HG02678 (cell line): Measurements from ENCODE around the gene CNOT2.

Source experiments
- ATAC-seq: cut with Tn5 transposase; IDR thresholded peaks from one replicate; pipeline ENCODE4 v1.9.1; 2021; ENCODE audit warnings: mild to moderate bottlenecking, moderate library complexity; ENCODE audit not compliant: unreplicated experiment

Gene CNOT2

DNA sequence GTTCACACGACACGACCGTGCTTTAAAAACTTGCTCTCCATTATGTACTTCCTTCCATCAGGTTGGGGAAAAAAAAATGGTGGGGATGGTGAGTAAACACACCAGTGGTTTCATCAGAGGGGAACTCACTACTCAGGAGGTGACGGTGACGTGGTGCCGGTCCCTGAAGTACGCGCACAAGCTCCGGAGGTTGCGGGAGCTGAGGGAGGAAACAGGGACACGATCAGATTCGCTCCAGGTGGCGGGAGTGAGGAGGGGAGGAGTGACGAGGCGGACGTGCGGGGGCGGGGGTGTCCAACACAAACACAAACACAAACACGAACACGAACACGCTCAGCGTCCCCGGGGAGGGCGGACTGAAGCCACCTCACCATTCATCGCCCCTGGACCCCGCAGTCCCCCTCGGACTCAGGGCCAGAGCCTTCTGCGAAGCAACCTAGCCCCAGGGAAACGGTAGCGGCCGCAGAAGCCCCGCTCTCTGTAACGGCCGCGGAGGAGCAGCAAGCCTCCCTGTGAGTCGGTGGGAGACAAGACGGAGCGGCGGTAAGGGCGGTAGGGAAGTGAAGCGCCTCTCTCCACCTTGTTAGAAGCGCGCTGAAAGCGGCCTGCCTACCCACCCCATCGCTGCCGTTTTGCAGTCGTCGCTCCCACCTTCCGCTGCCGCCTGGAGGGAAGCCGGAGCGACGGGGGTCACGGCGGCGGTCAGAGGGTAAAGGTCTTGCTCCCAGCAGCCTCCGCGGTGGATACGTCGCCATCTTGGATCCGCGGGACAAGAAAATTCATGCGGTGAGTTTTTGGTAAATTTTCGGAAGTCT is at the start of gene CNOT2:
TSS of gene CNOT2 (plus strand) at position 739 of the 815 bp plus-strand sequence. CDS start 34,794 bp downstream, outside the sequence.
- peak; percentile 76 for ATAC-seq

DNA sequence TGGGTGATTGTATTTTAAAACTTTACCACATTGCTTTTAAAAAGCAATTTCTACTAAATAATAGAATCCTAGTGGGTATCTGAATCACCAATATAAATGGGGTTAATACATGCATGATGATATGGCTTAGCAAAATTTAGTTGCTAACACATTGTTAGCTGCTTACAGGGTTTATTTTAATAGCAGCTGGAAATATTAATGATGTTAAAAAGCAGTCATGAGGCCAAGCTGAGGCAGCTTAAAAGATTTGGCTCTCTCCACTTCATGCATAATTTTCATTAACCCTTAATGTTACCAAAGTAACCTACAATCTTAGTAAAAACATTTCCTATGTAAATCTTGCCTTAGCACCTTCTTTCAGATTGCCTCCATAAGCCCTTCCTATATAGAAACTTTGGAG is 49.2 kb upstream of the CNOT2 start:
- no peak for ATAC-seq

GRCh38 chr12:70196811-70197281 is 46.4 kb upstream of the CNOT2 start:
- no peak for ATAC-seq

DNA sequence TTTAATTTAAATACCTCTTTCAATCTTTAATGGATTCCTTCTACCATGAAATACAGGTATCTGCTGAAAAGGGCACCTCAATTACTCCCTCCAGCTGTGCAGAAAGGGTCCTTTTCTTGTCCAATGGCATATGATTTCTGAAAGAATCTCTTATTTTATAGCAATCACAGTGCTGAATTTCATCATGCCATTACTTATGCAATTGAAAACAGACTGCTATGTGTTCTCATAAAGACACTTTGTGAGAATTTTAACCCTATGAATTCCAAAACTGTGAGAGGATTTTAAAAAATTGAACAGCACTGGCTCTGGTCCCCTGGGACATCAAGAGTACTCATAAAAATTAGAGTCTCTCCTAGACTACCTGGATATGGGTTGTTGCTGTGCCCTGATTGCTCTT is 45.9 kb upstream of the CNOT2 start:
- ATAC-seq = no peak

GRCh38 chr12:70213707-70214106 is 29.5 kb upstream of the CNOT2 start:
- no peak for ATAC-seq

- no peak for ATAC-seq
These were observed 28.1 kb upstream of the CNOT2 start for GRCh38 chr12:70214972-70215617.

DNA sequence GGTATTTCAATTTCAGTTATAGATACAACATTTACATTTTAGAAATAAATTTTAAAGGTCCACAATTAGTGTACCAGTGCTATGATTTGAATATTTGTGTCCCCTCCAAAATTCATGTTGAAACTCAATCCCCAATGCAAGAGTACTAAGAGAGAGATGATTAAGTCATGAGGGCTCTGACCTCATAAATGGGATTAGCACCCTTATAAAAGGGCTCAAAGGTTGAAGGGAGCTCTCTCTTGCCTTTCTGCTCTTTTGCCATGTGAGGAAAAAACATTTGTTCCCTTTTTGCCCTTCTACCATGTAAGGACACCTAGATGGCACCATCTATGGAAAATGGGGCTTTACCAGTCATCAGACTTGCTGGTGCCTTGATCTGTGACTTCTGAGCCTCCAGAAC is 25.8 kb upstream of the CNOT2 start:
- ATAC-seq = no peak

- no peak for ATAC-seq
These were observed 21.6 kb upstream of the CNOT2 start for GRCh38 chr12:70221626-70222025.

GRCh38 chr12:70227911-70228310 is 15.3 kb upstream of the CNOT2 start:
- ATAC-seq = no peak

GRCh38 chr12:70230934-70231606 is 12.2 kb upstream of the CNOT2 start:
- ATAC-seq = no peak

DNA sequence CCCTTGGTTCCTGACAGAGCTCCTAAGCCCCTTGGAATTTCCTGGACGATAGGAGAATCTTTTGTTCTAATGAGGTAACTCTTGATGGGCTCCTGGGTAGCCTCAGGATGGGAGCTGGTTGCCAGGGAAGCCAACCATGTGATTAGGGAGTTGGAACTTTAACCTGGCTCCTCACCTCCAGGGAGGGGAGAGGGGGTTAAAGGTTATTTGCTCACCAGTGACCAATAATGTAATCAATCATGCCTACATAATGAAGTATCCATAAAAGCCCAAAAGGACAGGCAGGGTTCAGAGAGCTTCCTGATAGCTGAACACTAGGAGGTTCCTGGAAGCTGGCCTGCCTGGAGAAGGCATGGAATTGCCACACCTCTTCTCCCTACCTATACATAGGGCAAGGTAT is 6.2 kb upstream of the CNOT2 start:
- no peak for ATAC-seq

- ATAC-seq = no peak
These were observed 2.6 kb upstream of the CNOT2 start for GRCh38 chr12:70240673-70241072.

GRCh38 chr12:70241845-70242244 is 1.4 kb upstream of the CNOT2 start:
- ATAC-seq = no peak

GRCh38 chr12:70243510-70244371 is 508 bp downstream of the CNOT2 start:
- ATAC-seq = peak; percentile 44

DNA sequence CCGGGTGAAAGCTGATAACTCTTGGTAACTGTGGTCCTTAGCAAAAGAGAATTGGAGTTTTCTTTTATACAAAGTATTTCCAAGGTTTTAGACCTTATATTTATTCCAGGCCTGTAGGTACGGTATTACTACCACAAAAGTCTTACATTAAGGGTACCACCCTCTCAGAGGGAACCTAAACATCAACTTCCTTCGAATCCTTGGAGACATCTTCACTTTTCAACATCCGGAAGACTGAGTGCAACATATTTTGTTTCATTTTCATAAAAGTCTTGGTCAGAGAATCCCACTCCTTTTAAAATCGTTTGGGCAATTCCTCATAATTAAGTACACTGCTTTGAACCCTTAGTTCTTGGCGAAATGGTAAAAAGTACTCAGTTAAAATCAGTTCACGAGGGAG is 1.2 kb downstream of the CNOT2 start:
- ATAC-seq = no peak

GRCh38 chr12:70245458-70245857 is 2.2 kb downstream of the CNOT2 start:
- no peak for ATAC-seq

- ATAC-seq = no peak
These were observed 3.3 kb downstream of the CNOT2 start for GRCh38 chr12:70246580-70246979.

DNA sequence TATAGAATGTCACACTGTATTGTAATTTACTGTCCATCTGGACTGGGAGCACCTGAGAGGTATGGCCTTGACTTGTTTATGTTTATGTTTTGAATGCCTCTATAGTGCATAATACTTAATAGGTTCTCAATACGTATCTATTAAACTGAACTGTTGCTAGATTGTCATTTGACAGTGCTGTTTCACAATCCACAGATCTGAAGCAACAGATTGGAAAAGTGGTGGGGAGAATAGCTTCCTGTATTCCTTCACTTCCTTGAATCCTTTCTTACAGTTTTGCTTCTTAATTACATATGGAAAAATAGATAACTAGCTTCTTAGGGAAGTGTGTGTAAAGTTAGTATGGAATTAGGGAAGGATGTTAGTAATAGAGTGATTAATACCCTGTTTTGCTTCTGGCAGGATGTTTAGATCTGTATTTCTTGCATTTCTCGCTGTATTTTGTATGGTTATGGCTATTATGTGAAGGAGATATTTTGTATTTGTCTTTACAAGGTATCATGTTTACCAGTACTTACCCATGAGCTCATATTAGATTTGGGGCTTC is 4.5 kb downstream of the CNOT2 start:
- ATAC-seq = no peak

- ATAC-seq = no peak
These were observed 5.6 kb downstream of the CNOT2 start for GRCh38 chr12:70248876-70249275.

DNA sequence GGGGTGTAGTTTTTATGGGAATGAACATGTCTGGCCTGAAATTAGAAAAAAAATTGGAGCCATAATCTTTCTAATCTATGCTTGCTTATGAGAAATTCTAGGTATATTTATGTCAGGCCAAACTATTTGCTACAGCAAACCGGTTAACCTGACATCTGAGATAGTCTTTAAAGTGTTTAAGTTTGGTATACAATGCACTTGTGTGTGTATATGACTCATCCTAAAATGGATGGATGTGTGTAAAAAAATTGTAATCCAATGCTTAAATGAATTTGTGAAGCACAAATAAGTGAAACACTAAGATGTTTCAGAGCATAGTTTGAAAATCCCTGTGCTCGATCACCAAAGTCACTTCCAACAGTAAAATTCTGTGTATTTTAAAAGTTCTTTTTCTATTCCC is 6.7 kb downstream of the CNOT2 start:
- no peak for ATAC-seq

DNA sequence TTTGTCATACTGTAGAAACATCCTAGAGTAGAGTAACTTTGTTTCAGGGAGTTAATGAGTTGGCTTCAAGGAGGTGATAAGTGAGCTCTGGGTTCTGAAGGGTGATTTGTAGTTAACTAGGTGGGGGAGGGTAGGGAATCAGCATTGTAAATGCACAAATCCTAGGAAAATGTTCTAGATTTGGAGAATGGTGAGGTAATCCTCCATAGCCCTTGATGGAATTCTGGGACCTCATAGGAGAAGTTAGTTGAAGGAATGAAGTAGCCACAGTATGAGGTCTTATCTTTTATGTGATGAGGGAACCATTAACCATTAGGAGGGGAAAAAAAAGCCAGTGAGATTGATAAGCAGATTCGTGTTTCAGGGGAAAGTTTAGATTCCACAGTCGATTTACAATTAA is 8.0 kb downstream of the CNOT2 start:
- no peak for ATAC-seq
